Fibroblast of mammary gland (primary cell): ENCODE results near the gene CRTC1.

Experiments used
- DNase-seq: peaks from one replicate; pipeline ENCODE4 v3.0.0-alpha.2; 2010; ENCODE audit warnings: low read depth
- H3K4me3 ChIP-seq: 2 replicates; pipeline ENCODE4 v1.5.1; 2011; ENCODE audit warnings: low read depth, mild to moderate bottlenecking, low read length, moderate library complexity; ENCODE audit not compliant: control insufficient read depth
- CTCF ChIP-seq: conservative IDR thresholded peaks from 2 replicates; pipeline ENCODE4 v1.5.1; 2011; ENCODE audit warnings: low read depth, low read length, inconsistent platforms; ENCODE audit not compliant: control insufficient read depth, insufficient read depth

The CRTC1 gene

DNA sequence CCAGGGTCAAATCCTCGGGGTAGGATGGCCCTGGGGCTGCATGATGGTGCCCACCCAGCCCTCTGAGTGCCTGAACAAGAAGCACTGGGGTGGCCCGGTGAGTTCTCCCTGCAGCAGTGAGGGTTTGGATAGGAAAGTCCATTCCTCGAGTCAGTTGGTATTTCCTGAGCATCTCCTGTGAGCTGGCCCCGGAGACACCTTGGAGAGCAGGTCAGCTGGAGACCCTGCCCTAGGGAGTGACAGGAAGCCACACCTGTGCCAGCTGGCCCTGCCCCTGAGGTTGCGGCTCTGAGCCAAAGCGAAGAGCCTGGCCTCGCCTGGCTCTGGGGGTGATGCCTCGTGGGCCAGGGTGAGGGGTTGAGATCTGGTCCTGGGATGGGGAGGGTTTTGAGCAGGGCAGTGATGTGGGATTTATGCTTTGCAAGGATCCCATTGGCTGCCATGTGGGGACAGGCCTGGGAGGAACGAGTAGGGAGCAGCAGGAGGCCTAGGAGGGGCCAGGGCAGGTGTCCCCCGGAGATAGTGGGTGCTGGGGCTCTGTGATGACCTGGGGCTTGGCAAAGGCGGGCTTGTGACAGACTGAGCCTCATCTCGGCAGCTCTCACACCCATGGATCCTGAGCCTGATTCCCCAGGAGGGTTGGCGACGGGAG, 16.0 kb downstream of the CRTC1 start:
- no peak overlapping the region for H3K4me3 ChIP-seq
- TF ChIP-seq CTCF = no peak
- no peak for DNase-seq

DNA sequence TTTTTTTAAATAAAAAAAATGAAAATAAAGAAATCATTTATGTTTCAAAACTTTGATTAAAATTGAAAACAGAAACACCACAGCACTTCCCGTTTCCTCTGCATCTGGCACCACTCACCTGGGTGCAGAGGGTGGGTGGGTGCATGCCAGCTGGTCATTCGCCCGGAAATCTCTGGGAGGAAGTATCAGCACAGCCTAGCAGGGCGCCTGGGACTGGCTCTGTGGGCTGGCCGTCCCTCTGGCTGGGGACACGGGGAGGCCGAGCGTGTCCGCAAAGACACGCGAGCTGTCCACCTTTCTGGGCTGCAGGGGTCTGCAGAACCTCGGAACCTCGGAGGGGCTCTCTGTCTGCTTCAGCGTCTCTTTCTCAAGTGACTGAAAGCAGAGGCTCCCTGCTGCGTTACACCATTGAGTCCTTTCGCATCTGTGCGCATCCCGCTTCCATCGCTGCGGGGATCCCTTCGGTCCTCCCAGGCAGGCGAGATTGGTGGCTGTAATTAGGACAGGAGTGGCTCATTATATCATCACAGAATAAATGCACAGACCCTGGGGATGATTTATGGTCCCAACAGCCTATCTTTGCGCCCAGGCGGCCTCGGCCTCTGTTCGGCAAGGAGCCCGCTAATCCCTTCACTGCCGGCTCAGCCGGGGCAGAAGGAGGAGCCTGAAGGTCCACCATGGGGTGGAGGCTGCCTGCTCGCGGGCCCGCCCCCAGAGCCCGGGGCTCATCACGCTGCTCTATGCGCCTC, 17.2 kb downstream of the CRTC1 start:
- DNase-seq = peak; percentile 49
- peak overlapping the region; percentile 47 for H3K4me3 ChIP-seq
- TF ChIP-seq CTCF = no peak

GRCh38 chr19:18701250-18701608, 17.7 kb downstream of the CRTC1 start:
- TF ChIP-seq CTCF = no peak
- peak overlapping the region; percentile 47 for H3K4me3 ChIP-seq

GRCh38 chr19:18704054-18704453, 20.6 kb downstream of the CRTC1 start:
- no peak overlapping the region for H3K4me3 ChIP-seq
- no peak for DNase-seq
- TF ChIP-seq CTCF = no peak

More at GRCh38 chr19:18701250-18701608, 17.7 kb downstream of the CRTC1 start:
- no peak for DNase-seq

DNA sequence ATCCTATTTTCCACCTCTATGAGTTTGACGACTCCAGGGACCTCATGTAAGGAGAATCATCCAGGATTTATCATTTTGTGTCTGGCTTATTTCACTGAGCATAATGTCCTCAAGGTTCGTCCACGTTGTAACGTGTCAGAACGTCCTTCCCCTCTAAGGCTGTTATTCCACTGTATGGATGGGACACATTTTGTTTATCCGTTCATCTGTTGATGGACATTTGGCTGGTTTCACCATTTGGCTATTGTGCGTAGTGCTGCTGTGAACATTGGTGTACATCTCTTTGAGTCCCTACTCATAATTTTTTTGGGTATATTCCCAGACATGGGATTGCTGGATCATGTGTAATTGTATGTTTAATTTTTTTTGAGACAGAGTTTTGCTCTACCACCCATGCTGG, 21.5 kb downstream of the CRTC1 start:
- no peak for TF ChIP-seq CTCF
- no peak for DNase-seq
- no peak overlapping the region for H3K4me3 ChIP-seq

DNA sequence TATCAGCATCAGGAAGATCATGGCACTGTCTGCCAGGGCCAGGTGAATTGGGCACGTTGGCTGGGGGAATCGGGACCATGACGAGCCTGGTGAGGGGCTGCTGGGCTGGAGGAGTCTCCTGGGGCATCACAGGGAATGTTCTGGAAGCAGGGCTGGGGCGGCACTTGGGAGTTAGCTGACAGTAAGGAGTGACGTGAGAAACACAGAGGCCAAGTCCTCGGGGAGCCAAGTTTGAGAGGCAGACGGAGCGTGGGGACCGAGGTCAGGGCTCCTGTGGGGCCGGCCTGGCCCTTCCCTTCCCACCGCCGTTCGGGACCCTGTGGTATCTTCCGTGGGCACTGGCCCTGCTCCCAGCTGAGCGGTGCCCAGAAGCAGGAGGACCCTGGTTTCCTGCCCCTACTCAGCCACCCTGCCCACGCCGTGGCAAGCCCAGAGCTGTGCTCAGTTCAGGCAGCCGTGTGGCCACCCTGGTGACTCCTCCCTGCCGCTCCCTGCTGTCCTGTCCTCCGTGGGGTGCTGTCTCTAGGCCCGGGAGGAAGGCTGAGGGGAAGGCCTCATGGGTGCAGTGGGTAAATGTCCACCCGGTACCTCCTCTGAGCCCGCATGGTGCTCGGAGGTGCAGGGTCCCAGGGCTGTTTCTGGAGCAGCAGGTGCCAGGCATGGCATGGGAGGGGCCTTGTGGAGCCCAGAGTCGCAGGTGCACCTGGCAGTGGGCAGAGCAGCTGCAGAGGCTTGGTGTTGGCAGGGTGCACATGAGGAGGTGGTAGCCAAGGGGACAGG, 25.2 kb downstream of the CRTC1 start:
- no peak overlapping the region for H3K4me3 ChIP-seq
- no peak for TF ChIP-seq CTCF
- DNase-seq = no peak
